GM12874 (cell line): Measurements from ENCODE around the gene SAMD3.

Experiments
- CTCF ChIP-seq: IDR thresholded peaks from 2 replicates; pipeline ENCODE4 v1.5.1; 2011; ENCODE audit warnings: low read depth, mild to moderate bottlenecking, control low read depth, low read length, moderate library complexity; ENCODE audit not compliant: insufficient read depth

SAMD3 gene

GRCh38 chr6:130128326-130128725 is 94.4 kb downstream of the SAMD3 start:
- no peak for TF ChIP-seq CTCF

- TF ChIP-seq CTCF: no peak
These were observed 95.6 kb downstream of the SAMD3 start for GRCh38 chr6:130127195-130127594.

- no peak for TF ChIP-seq CTCF
These were observed 100.5 kb downstream of the SAMD3 start for GRCh38 chr6:130122243-130122642.

GRCh38 chr6:130120731-130121130 is 102.0 kb downstream of the SAMD3 start:
- TF ChIP-seq CTCF: no peak

- TF ChIP-seq CTCF: no peak
These were observed 103.5 kb downstream of the SAMD3 start for GRCh38 chr6:130119211-130119610.

GRCh38 chr6:130118236-130118635 is 104.5 kb downstream of the SAMD3 start:
- TF ChIP-seq CTCF: no peak

- TF ChIP-seq CTCF: no peak
These were observed 106.5 kb downstream of the SAMD3 start for GRCh38 chr6:130116273-130116672.

GRCh38 chr6:130115036-130115435 is 107.7 kb downstream of the SAMD3 start:
- no peak for TF ChIP-seq CTCF
